IMR-90 (cell line): ENCODE measurements around the gene AP1M2. TPM values are rescaled to one million over a fixed set of nuclear protein-coding genes. Genes with fewer than 3 reads are reported as not detected.

ENCODE experiments used
- ATAC-seq: fragments of 200-7000 bp; cut with Tn5 transposase; 2 replicates; pipeline ENCODE4 v1.9.1; 2020; ENCODE audit warnings: low read depth, mild to moderate bottlenecking, moderate library complexity
- BruUV-seq: library from RNA; stranded (reverse); fragments of 400-500 nt; replicated peaks from 2 replicates; lab custom pipeline; 2021; lab: Mats Ljungman, UMichigan
- CTCF ChIA-PET: fragments of 300-600 bp; formaldehyde crosslinking; extraction: SDS; loops from one replicate; lab custom pipeline; 2021; ENCODE audit warnings: antibody characterized with exemption; lab: Yijun Ruan, JAX
- POLR2A ChIA-PET: fragments of 300-600 bp; sonication (Branson Sonifier 250); formaldehyde crosslinking; loops from one replicate; lab custom pipeline; 2022; ENCODE audit warnings: antibody characterized with exemption; ENCODE audit not compliant: unreplicated experiment; lab: Charles Lee
- DNase-seq: peaks from one replicate; pipeline ENCODE4 v3.0.0; 2013
- H2AFZ ChIP-seq: replicated peaks from 2 replicates; pipeline ENCODE3; 2013; ENCODE audit warnings: low read length, mild to moderate bottlenecking; ENCODE audit not compliant: poor library complexity
- H2AK5ac ChIP-seq: 2 replicates; pipeline ENCODE4 v1.6.1; 2013; ENCODE audit warnings: low read depth, low read length, inconsistent platforms
- H2AK9ac ChIP-seq: replicated peaks from 2 replicates; pipeline ENCODE3; 2013; ENCODE audit warnings: mild to moderate bottlenecking, low read depth, low read length, moderate library complexity; ENCODE audit not compliant: poor library complexity
- H2BK120ac ChIP-seq: 2 replicates; pipeline ENCODE4 v1.6.1; 2013; ENCODE audit warnings: low read depth, low read length, inconsistent platforms
- H2BK15ac ChIP-seq: 3 replicates; pipeline ENCODE4 v1.6.1; 2013; ENCODE audit warnings: low read depth, low read length, inconsistent platforms
- H2BK20ac ChIP-seq: 2 replicates; pipeline ENCODE4 v1.6.1; 2013; ENCODE audit warnings: low read depth, mild to moderate bottlenecking, inconsistent platforms, low read length, moderate library complexity
- H2BK5ac ChIP-seq: 2 replicates; pipeline ENCODE4 v1.6.1; 2013; ENCODE audit warnings: mild to moderate bottlenecking, low read depth, low read length, inconsistent platforms; ENCODE audit not compliant: poor library complexity, severe bottlenecking
- H3K14ac ChIP-seq: replicated peaks from 2 replicates; pipeline ENCODE4 v1.6.1; 2013; ENCODE audit warnings: low read depth, low read length, inconsistent platforms
- H3K18ac ChIP-seq: 2 replicates; pipeline ENCODE4 v1.6.1; 2013; ENCODE audit warnings: low read depth, low read length, control low read depth
- H3K23ac ChIP-seq: 2 replicates; pipeline ENCODE4 v1.6.1; 2013; ENCODE audit warnings: low read depth, low read length, inconsistent platforms
- H3K27ac ChIP-seq: 2 replicates; pipeline ENCODE4 v1.5.1; 2013; ENCODE audit warnings: mild to moderate bottlenecking, control low read depth, low read length; ENCODE audit not compliant: insufficient read depth
- H3K27me3 ChIP-seq: 2 replicates; pipeline ENCODE4 v1.6.1; 2013; ENCODE audit warnings: low read length; ENCODE audit not compliant: control insufficient read depth, insufficient read depth
- H3K36me3 ChIP-seq: 2 replicates; pipeline ENCODE4 v1.6.1; 2013; ENCODE audit warnings: low read length, mixed read lengths; ENCODE audit not compliant: control insufficient read depth, insufficient read depth
- H3K4ac ChIP-seq: 2 replicates; pipeline ENCODE4 v1.6.1; 2013; ENCODE audit warnings: low read depth, low read length, inconsistent platforms
- H3K4me1 ChIP-seq: 2 replicates; pipeline ENCODE4 v1.6.1; 2013; ENCODE audit warnings: low read length, mixed read lengths; ENCODE audit not compliant: control insufficient read depth, insufficient read depth
- H3K4me2 ChIP-seq: 2 replicates; pipeline ENCODE4 v1.6.1; 2013; ENCODE audit warnings: low read depth, mild to moderate bottlenecking, control low read depth, low read length, moderate library complexity
- H3K4me3 ChIP-seq: 2 replicates; pipeline ENCODE4 v1.5.1; 2013; ENCODE audit warnings: low read depth, mild to moderate bottlenecking, control low read depth, low read length, moderate library complexity; ENCODE audit not compliant: insufficient read depth
- H3K56ac ChIP-seq: 2 replicates; pipeline ENCODE4 v1.6.1; 2013; ENCODE audit warnings: low read length, inconsistent platforms; ENCODE audit not compliant: insufficient read depth; ENCODE audit errors: extremely low read depth
- H3K79me1 ChIP-seq, 2 experiments: 2 replicates each; pipeline ENCODE4 v1.6.1; 2013; ENCODE audit warnings: low read length in 2 of 2, inconsistent platforms in 1 of 2, low read depth in 1 of 2
- H3K9ac ChIP-seq: 2 replicates; pipeline ENCODE4 v1.6.1; 2013; ENCODE audit warnings: low read depth, low read length, control low read depth
- H3K9me1 ChIP-seq: 2 replicates; pipeline ENCODE4 v1.6.1; 2013; ENCODE audit warnings: low read length, inconsistent platforms; ENCODE audit not compliant: insufficient read depth
- H3K9me3 ChIP-seq: 2 replicates; pipeline ENCODE4 v1.6.1; 2013; ENCODE audit warnings: low read length; ENCODE audit not compliant: control insufficient read depth, insufficient read depth
- H4K20me1 ChIP-seq: 2 replicates; pipeline ENCODE4 v1.6.1; 2013; ENCODE audit warnings: low read length, inconsistent platforms; ENCODE audit not compliant: insufficient read depth
- H4K5ac ChIP-seq: 2 replicates; pipeline ENCODE4 v1.6.1; 2013; ENCODE audit warnings: mild to moderate bottlenecking, low read depth, low read length, control low read depth
- H4K8ac ChIP-seq, 2 experiments: 2 replicates each; pipeline ENCODE4 v1.6.1; 2013; ENCODE audit warnings: low read depth in 2 of 2, low read length in 2 of 2, control low read depth in 1 of 2, inconsistent platforms in 1 of 2
- H4K91ac ChIP-seq: 2 replicates; pipeline ENCODE4 v1.6.1; 2013; ENCODE audit warnings: low read depth, low read length, inconsistent platforms; ENCODE audit not compliant: insufficient read depth
- MAFK ChIP-seq: IDR thresholded peaks from 2 replicates; pipeline ENCODE4 v1.6.1; 2012; ENCODE audit warnings: low read depth, low read length, improper control_type of control experiment
- MAZ ChIP-seq: IDR thresholded peaks from 2 replicates; pipeline ENCODE4 v1.6.1; 2012; ENCODE audit warnings: low read depth, mild to moderate bottlenecking, low read length, improper control_type of control experiment, moderate library complexity, borderline replicate concordance
- WGBS, 2 experiments: methylation state at CpG; one replicate each; pipeline versions ENCODE4 v1.1.5 to v1.1.7; 2013; ENCODE audit warnings: missing lambda C conversion rate in 2 of 2; ENCODE audit not compliant: insufficient read length in 1 of 2; ENCODE audit errors: extremely low coverage in 2 of 2; 5-methylcytosine and 5-hydroxymethylcytosine counted together
- dilution Hi-C: fragments of 300-500 bp; cut with HindIII; formaldehyde crosslinking; loops from one replicate; pipeline ENCODE4 v1.14.3; 2018; ENCODE audit warnings: low sequenced_read_pairs; ENCODE audit not compliant: unreplicated experiment
- in situ Hi-C: fragments of 300-500 bp; cut with MboI; formaldehyde crosslinking; loops from 3 replicates; pipeline ENCODE4 v1.14.3; 2019; ENCODE audit warnings: low sequenced_read_pairs, inconsistent platforms, mixed read lengths
- intact Hi-C: fragments of 100-400 bp; cut with micrococcal nuclease; formaldehyde crosslinking; loops from 2 replicates; pipeline ENCODE4 v1.10.0; 2022
- microRNA-seq, 2 experiments: library from miRNA; stranded (forward) in 1 of 2; unstranded in 1 of 2; fragments of 10-50 nt in 1 of 2; fragments of <30 nt in 1 of 2; gene quantifications in 1 of 2; microRNA quantifications in 1 of 2; one replicate each; pipeline versions ENCODE3 to v1.1.0; 2013 to 2020; ENCODE audit not compliant: insufficient read depth in 1 of 2, insufficient read length in 1 of 2, unreplicated experiment in 1 of 2
- polyA plus RNA-seq, 3 experiments: library from polyadenylated mRNA; depleted of rRNA; stranded (reverse); fragments of >200 nt; gene quantifications; 2 replicates each; pipeline ENCODE4 v1.2.3, GENCODE V29; 2012; ENCODE audit warnings: low replicate concordance in 1 of 3
- small RNA-seq, 5 experiments: library from RNA; depleted of rRNA; stranded (forward); fragments of <200 nt; gene quantifications; one replicate each; pipeline ENCODE3, GENCODE V24; 2012
- total RNA-seq: library from RNA; depleted of rRNA; stranded (reverse); fragments of >200 nt; gene quantifications from 2 replicates; pipeline ENCODE4 v1.2.3, GENCODE V29; 2012; rRNA removed

AP1M2 gene
- total and polyA plus RNA-seq, 2 of the 4 experiments (the other 2 are of a cell fraction) = 0.17 TPM; not detected in 1

DNA sequence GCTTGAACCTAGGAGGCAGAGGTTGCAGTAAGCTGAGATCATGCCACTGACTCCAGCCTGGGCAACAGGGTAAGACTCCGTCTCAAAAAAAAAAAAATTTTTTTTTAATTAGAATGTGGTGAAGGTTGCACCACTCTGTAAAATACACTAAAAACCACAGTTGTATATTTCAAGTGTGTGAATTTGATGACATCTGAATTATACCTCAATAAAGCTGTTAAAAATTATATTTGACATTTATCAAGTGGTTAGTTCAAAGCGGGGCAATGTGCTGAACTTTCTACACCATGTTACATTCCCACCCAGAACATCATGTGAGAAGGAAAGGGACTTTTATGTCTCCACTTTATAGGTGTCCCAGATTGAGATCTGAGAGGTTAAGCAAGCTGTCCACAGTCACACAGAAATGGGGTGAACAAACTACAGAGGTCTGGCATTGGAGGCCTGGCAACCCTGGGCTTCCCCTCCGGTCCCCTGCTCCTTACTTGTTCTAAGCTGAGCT is 63.9 kb downstream of the AP1M2 start:
- ChIA-PET POLR2A (no interaction called here), CTCF (interaction anchor here (0.9 kb wide), 1 partner anchor 13 kb away, joined by 3 read pairs; no protein-coding TSS in a partner anchor)
- no peaks in the 10 kb centered on the region for H3K9me3 ChIP-seq
- no peak overlapping the region for H3K4me2 ChIP-seq
- peak overlapping the region; percentile 19 for H2AFZ ChIP-seq
- H3K79me1 ChIP-seq = no peaks in the 10 kb centered on the region
- intact Hi-C loops = no loop called here
- H2BK5ac ChIP-seq = no peak overlapping the region
- no peak overlapping the region for H2AK9ac ChIP-seq
- H3K18ac ChIP-seq = no peak overlapping the region
- H3K56ac ChIP-seq = no peak overlapping the region
- no peak overlapping the region for H2BK20ac ChIP-seq
- H3K23ac ChIP-seq = no peak overlapping the region; the same call in 1 of the 2 replicates
- ATAC-seq = no peak
- H2BK120ac ChIP-seq = no peak overlapping the region
- no peak overlapping the region for H3K9ac ChIP-seq
- in situ Hi-C loops = no loop called here
- DNase-seq = no peak
- H3K36me3 ChIP-seq = no peaks in the 10 kb centered on the region
- BruUV-seq = no TSS peak
- no peak overlapping the region for H3K4me3 ChIP-seq
- peaks cover 28% of the 10 kb centered on the region for H3K27me3 ChIP-seq
- H3K14ac ChIP-seq = no peak overlapping the region
- H4K5ac ChIP-seq = no peak overlapping the region
- no peaks in the 10 kb centered on the region for H3K4me1 ChIP-seq
- no peak for TF ChIP-seq MAZ
- TF ChIP-seq MAFK = no peak
- WGBS, 2 experiments = no CpG with 5 or more reads among the region's 3 CpGs
- H2AK5ac ChIP-seq = no peak overlapping the region
- dilution Hi-C loops = no loop called here
- no peak overlapping the region for H2BK15ac ChIP-seq
- H4K20me1 ChIP-seq = no peaks in the 10 kb centered on the region
- no peaks in the 10 kb centered on the region for H3K9me1 ChIP-seq
- H4K91ac ChIP-seq = no peak overlapping the region
- H3K27ac ChIP-seq = no peak overlapping the region
- H4K8ac ChIP-seq = no peak overlapping the region
- H3K4ac ChIP-seq = no peak overlapping the region

Small RNA genes within 50 kb of the gene (microRNA-seq; reads per million reads assigned to microRNA genes)
- 0 to 0.37 reads per million in 2 experiments for gene MIR1238 (ENCODE audit: insufficient read depth in 1 of 2, insufficient read length in 1 of 2, unreplicated experiment in 1 of 2)
- not detected for gene RNU7-140P (ENCODE audit: insufficient read depth, insufficient read length)

Small RNA genes within 50 kb of the gene (small RNA-seq; reads per million reads assigned to genes)
- 0 reads per million in 5 experiments for gene MIR1238
- 0 to 0.60 (median 0) reads per million in 5 experiments for gene RNU7-140P

Other genes starting within 250 kb of the AP1M2 start
- 6.6 and 7.8 TPM in 2 replicates for gene ICAM3, start 247.7 kb downstream of the AP1M2 start, total RNA-seq
- gene ICAM3, start 247.7 kb downstream of the AP1M2 start, polyA plus RNA-seq (2012; rRNA removed) = 11.7 and 14.8 TPM in 2 replicates
- 35.6 and 40.9 TPM in 2 replicates for gene TYK2, start 206.7 kb downstream of the AP1M2 start, total RNA-seq
- gene TYK2, start 206.7 kb downstream of the AP1M2 start, polyA plus RNA-seq (2012; rRNA removed) = 97.9 and 100 TPM in 2 replicates
- gene CDC37, start 183.8 kb downstream of the AP1M2 start, total RNA-seq = 209 and 248 TPM in 2 replicates
- 629 and 650 TPM in 2 replicates for gene CDC37, start 183.8 kb downstream of the AP1M2 start, polyA plus RNA-seq (2012; rRNA removed)
- 1.7 and 1.8 TPM in 2 replicates for gene PDE4A, start 166.8 kb downstream of the AP1M2 start, total RNA-seq
- 5.9 and 7.0 TPM in 2 replicates for gene PDE4A, start 166.8 kb downstream of the AP1M2 start, polyA plus RNA-seq (2012; rRNA removed)
- gene KEAP1, start 84.0 kb downstream of the AP1M2 start, total RNA-seq = 68.0 and 81.6 TPM in 2 replicates
- gene KEAP1, start 84.0 kb downstream of the AP1M2 start, polyA plus RNA-seq (2012; rRNA removed) = 63.4 and 64.2 TPM in 2 replicates
- 0.36 and 0.56 TPM in 2 replicates for gene S1PR5, start 69.9 kb downstream of the AP1M2 start, total RNA-seq
- 0.55 and 0.59 TPM in 2 replicates for gene S1PR5, start 69.9 kb downstream of the AP1M2 start, polyA plus RNA-seq (2012; rRNA removed)
- gene ATG4D, start 43.4 kb downstream of the AP1M2 start, total RNA-seq = 8.2 and 9.2 TPM in 2 replicates
- 21.8 and 22.0 TPM in 2 replicates for gene ATG4D, start 43.4 kb downstream of the AP1M2 start, polyA plus RNA-seq (2012; rRNA removed)
- gene KRI1, start 21.3 kb downstream of the AP1M2 start, total RNA-seq = 5.7 and 7.8 TPM in 2 replicates
- 12.9 and 13.3 TPM in 2 replicates for gene KRI1, start 21.3 kb downstream of the AP1M2 start, polyA plus RNA-seq (2012; rRNA removed)
- gene CDKN2D, start 18.3 kb downstream of the AP1M2 start, total RNA-seq = 3.6 and 3.9 TPM in 2 replicates
- 8.5 and 9.3 TPM in 2 replicates for gene CDKN2D, start 18.3 kb downstream of the AP1M2 start, polyA plus RNA-seq (2012; rRNA removed)
- 25.8 and 28.5 TPM in 2 replicates for gene SLC44A2, start 38.2 kb upstream of the AP1M2 start, total RNA-seq
- gene SLC44A2, start 38.2 kb upstream of the AP1M2 start, polyA plus RNA-seq (2012; rRNA removed) = 62.1 and 62.9 TPM in 2 replicates
- gene ILF3, start 67.0 kb upstream of the AP1M2 start, total RNA-seq = 95.3 and 120 TPM in 2 replicates
- 155 and 166 TPM in 2 replicates for gene ILF3, start 67.0 kb upstream of the AP1M2 start, polyA plus RNA-seq (2012; rRNA removed)
- 18.6 and 19.9 TPM in 2 replicates for gene QTRT1, start 114.1 kb upstream of the AP1M2 start, total RNA-seq
- gene QTRT1, start 114.1 kb upstream of the AP1M2 start, polyA plus RNA-seq (2012; rRNA removed) = 51.8 and 63.3 TPM in 2 replicates
- gene DNM2, start 130.8 kb upstream of the AP1M2 start, total RNA-seq = 55.0 and 55.6 TPM in 2 replicates
- gene DNM2, start 130.8 kb upstream of the AP1M2 start, polyA plus RNA-seq (2012; rRNA removed) = 74.2 and 74.6 TPM in 2 replicates
- 32.8 and 37.6 TPM in 2 replicates for gene TMED1, start 248.9 kb upstream of the AP1M2 start, total RNA-seq
- 41.4 and 46.3 TPM in 2 replicates for gene TMED1, start 248.9 kb upstream of the AP1M2 start, polyA plus RNA-seq (2012; rRNA removed)